ENCODE results near the gene RTP2. TPM values are rescaled to one million over a fixed set of nuclear protein-coding genes. Genes with fewer than 3 reads are reported as not detected.

The RTP2 gene
- total and polyA plus RNA-seq, 3 donors from 2014 or later: 0.37 to 0.79 (median 0.71) TPM

- Histone ChIP-seq H3K4me3 (no peak overlapping the region), H3K9me3 (no peaks in the 10 kb centered on the region), H3K36me3 (ENCODE audit: low read depth, missing control alignments) (no peaks in the 10 kb centered on the region), H3K27ac (peak overlapping the region; percentile 97), H3K27me3 (no peaks in the 10 kb centered on the region), H3K4me1 (peaks cover 20% of the 10 kb centered on the region)
- 55 to 60% methylated on average over 8 of the region's 8 CpGs for WGBS, 2 donors
- no peak for TF ChIP-seq CTCF (IDR thresholded peaks at IDR 0.05)
- TF ChIP-seq POLR2A (IDR thresholded peaks at IDR 0.05): no peak
- peak; percentile 18 for DNase-seq
- intact Hi-C loops (cut with DNase I; ENCODE audit: low total_unique reads): loop anchor here (5.0 kb wide), 1 partner anchor 316 kb away; no protein-coding TSS in a partner anchor
Measured at GRCh38 chr3:187736418-187736871, 34.1 kb upstream of the RTP2 start.

- DNase-seq: no peak
- intact Hi-C loops (cut with DNase I; ENCODE audit: low total_unique reads): loop anchor here (5.0 kb wide), 1 partner anchor 316 kb away; no protein-coding TSS in a partner anchor
Measured at GRCh38 chr3:187735837-187736236, 33.5 kb upstream of the RTP2 start.

GRCh38 chr3:187735383-187735782, 33.0 kb upstream of the RTP2 start:
- 79 to 93% methylated on average over 3 of the region's 3 CpGs for WGBS, 2 donors
- TF ChIP-seq POLR2A (IDR thresholded peaks at IDR 0.05): no peak
- TF ChIP-seq CTCF (IDR thresholded peaks at IDR 0.05): no peak
- DNase-seq: no peak
- no peaks in the 10 kb centered on the region for H3K36me3 ChIP-seq (ENCODE audit: low read depth, missing control alignments)
- no peak overlapping the region for H3K4me3 ChIP-seq
- H3K27me3 ChIP-seq: no peaks in the 10 kb centered on the region
- peaks cover 17% of the 10 kb centered on the region for H3K4me1 ChIP-seq
- intact Hi-C loops (cut with DNase I; ENCODE audit: low total_unique reads): loop anchor here (5.0 kb wide), 1 partner anchor 317 kb away; no protein-coding TSS in a partner anchor
- H3K9me3 ChIP-seq: no peaks in the 10 kb centered on the region
- no peak overlapping the region for H3K27ac ChIP-seq

More at GRCh38 chr3:187735837-187736236, 33.5 kb upstream of the RTP2 start:
- Histone ChIP-seq H3K27me3 (no peaks in the 10 kb centered on the region), H3K4me1 (peaks cover 20% of the 10 kb centered on the region), H3K27ac (peak overlapping the region in 1 of 2 donors; percentile 97), H3K9me3 (no peaks in the 10 kb centered on the region), H3K36me3 (ENCODE audit: low read depth, missing control alignments) (no peaks in the 10 kb centered on the region), H3K4me3 (no peak overlapping the region)
- 39 to 52% methylated on average over 3 of the region's 3 CpGs for WGBS, 2 donors
- TF ChIP-seq CTCF (IDR thresholded peaks at IDR 0.05) (no peak), POLR2A (IDR thresholded peaks at IDR 0.05) (no peak)

- Histone ChIP-seq H3K4me1 (peaks cover 14% of the 10 kb centered on the region), H3K36me3 (ENCODE audit: low read depth, missing control alignments) (no peaks in the 10 kb centered on the region), H3K4me3 (no peak overlapping the region), H3K27me3 (no peaks in the 10 kb centered on the region), H3K9me3 (no peaks in the 10 kb centered on the region), H3K27ac (no peak overlapping the region)
- DNase-seq: no peak
- 70 to 74% methylated on average over 3 of the region's 3 CpGs for WGBS, 2 donors
- intact Hi-C loops (cut with DNase I; ENCODE audit: low total_unique reads): loop anchor here (5.0 kb wide), 1 partner anchor 317 kb away; no protein-coding TSS in a partner anchor
- TF ChIP-seq CTCF (IDR thresholded peaks at IDR 0.05) (no peak), POLR2A (IDR thresholded peaks at IDR 0.05) (no peak)
Measured at GRCh38 chr3:187734841-187735240, 32.5 kb upstream of the RTP2 start.

- Histone ChIP-seq H3K4me3 (no peak overlapping the region), H3K4me1 (peaks cover 14% of the 10 kb centered on the region), H3K9me3 (no peaks in the 10 kb centered on the region), H3K27me3 (no peaks in the 10 kb centered on the region), H3K27ac (no peak overlapping the region), H3K36me3 (ENCODE audit: low read depth, missing control alignments) (no peaks in the 10 kb centered on the region)
- DNase-seq: no peak
- 95% methylated on average over 11 of the region's 11 CpGs for WGBS, 2 donors
- TF ChIP-seq POLR2A (IDR thresholded peaks at IDR 0.05): no peak
- no peak for TF ChIP-seq CTCF (IDR thresholded peaks at IDR 0.05)
- intact Hi-C loops (cut with DNase I; ENCODE audit: low total_unique reads): no loop called here
Measured at GRCh38 chr3:187733371-187733770, 31.0 kb upstream of the RTP2 start.
